ENCODE data around the gene AMDHD1. TPM values are rescaled to one million over a fixed set of nuclear protein-coding genes. Genes with fewer than 3 reads are reported as not detected.

The AMDHD1 gene
- total RNA-seq, 1 donor from 2014 or later = 0.41 TPM

DNA sequence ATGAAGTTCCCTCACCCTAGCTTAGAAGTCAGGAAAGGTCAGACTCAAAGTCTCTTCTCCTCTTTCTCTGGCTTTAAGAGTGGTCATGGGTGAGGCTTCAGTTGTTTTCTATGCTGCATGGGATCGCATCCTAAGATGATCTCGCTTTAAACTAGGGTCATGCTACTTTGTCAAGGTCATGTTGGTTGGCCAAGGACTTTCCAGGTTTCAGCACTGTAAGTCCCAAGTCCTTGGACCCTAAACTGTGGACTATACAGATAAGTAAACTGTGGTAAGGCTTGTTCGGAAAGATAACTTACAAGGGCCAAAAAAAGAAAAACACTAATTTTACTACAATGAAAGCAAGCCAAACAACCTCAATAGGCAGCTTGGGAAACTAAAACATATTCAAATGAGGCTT, 35.6 kb downstream of the AMDHD1 start:
- Mint-ChIP-seq H3K36me3 (ENCODE audit: insufficient read depth) (no peaks in the 10 kb centered on the region), H3K4me3 (ENCODE audit: low read depth) (no peak overlapping the region), H3K27ac (no peak overlapping the region), H3K4me1 (ENCODE audit: low read depth) (peaks cover 6% of the 10 kb centered on the region), H3K27me3 (peaks cover 4% of the 10 kb centered on the region), H3K9me3 (ENCODE audit: low read depth) (no peaks in the 10 kb centered on the region)
- TF ChIP-seq, protein P1, sequence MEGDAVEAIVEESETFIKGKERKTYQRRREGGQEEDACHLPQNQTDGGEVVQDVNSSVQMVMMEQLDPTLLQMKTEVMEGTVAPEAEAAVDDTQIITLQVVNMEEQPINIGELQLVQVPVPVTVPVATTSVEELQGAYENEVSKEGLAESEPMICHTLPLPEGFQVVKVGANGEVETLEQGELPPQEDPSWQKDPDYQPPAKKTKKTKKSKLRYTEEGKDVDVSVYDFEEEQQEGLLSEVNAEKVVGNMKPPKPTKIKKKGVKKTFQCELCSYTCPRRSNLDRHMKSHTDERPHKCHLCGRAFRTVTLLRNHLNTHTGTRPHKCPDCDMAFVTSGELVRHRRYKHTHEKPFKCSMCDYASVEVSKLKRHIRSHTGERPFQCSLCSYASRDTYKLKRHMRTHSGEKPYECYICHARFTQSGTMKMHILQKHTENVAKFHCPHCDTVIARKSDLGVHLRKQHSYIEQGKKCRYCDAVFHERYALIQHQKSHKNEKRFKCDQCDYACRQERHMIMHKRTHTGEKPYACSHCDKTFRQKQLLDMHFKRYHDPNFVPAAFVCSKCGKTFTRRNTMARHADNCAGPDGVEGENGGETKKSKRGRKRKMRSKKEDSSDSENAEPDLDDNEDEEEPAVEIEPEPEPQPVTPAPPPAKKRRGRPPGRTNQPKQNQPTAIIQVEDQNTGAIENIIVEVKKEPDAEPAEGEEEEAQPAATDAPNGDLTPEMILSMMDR (IDR thresholded peaks at IDR 0.05; ENCODE audit: unreplicated experiment) = no peak
- DNase-seq (ENCODE audit: low spot score, unreplicated experiment) = no peak

DNA sequence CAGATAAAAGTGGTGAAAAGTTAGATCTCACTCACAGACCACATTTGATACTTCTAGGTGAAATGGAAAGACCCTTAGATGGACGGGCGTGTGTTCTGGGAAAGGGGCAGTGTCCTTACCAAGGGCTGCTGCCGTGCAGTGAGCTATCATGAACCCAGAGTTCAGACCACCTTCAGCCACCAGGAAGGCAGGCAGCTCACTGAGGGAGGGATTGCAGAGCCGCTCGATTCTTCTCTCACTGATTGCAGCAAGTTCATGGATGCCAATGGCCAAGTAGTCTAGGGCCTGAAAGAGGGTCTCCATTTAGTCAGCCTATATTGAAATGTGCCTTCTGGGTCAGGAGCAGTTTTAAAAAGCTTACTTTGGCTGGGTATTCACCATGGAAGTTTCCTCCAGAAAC, 37.3 kb downstream of the AMDHD1 start:
- no peak for DNase-seq (ENCODE audit: low spot score, unreplicated experiment)
- Mint-ChIP-seq H3K9me3 (ENCODE audit: low read depth) (no peaks in the 10 kb centered on the region), H3K27me3 (peaks cover 4% of the 10 kb centered on the region), H3K27ac (no peak overlapping the region), H3K4me3 (ENCODE audit: low read depth) (no peak overlapping the region), H3K4me1 (ENCODE audit: low read depth) (no peaks in the 10 kb centered on the region), H3K36me3 (ENCODE audit: insufficient read depth) (no peaks in the 10 kb centered on the region)
- TF ChIP-seq, protein P1 (IDR thresholded peaks at IDR 0.05; ENCODE audit: unreplicated experiment) = no peak

DNA sequence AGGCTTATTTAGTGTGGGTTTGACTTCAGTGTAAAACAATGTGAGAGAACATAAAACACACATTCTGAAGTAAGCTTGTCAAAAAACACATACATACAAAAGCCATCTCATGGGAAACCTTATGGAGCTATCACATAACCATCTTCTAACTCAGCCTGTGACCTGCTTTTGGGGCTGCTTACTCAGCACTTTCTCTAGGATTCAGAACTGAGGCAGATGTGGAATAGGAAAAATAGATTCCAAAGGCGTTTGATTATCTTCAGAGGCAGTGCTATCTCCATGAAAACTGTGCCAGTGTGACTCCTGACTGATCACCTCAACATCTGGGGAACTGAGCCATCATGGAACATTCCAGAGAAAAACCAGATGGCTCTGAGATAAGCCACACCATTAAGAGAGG, 39.5 kb downstream of the AMDHD1 start:
- DNase-seq (ENCODE audit: low spot score, unreplicated experiment) = no peak
- Mint-ChIP-seq H3K27me3 (peaks cover 4% of the 10 kb centered on the region), H3K4me3 (ENCODE audit: low read depth) (no peak overlapping the region), H3K36me3 (ENCODE audit: insufficient read depth) (no peaks in the 10 kb centered on the region), H3K27ac (no peak overlapping the region), H3K4me1 (ENCODE audit: low read depth) (no peaks in the 10 kb centered on the region), H3K9me3 (ENCODE audit: low read depth) (no peaks in the 10 kb centered on the region)
- TF ChIP-seq, protein P1 (IDR thresholded peaks at IDR 0.05; ENCODE audit: unreplicated experiment) = no peak

DNA sequence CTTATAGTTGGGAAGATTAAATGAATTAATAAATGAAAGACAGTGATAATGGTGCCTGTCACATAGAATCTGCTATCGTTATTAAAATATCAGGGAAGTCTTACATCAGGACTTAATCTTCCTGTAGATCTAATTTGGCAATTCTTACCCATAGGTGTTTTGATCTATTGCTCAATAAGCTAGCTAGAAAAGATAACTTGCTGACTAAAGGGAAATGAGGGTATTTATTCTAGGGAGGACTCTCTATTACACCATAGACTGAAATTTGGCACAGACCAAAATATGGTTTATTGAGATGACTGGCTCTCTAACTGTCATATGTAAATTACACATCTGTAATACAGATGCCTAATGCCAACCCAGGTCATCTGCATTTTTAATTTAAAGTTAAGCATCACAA, 41.6 kb downstream of the AMDHD1 start:
- Mint-ChIP-seq H3K36me3 (ENCODE audit: insufficient read depth) (no peaks in the 10 kb centered on the region), H3K9me3 (ENCODE audit: low read depth) (no peaks in the 10 kb centered on the region), H3K27ac (no peak overlapping the region), H3K4me3 (ENCODE audit: low read depth) (no peak overlapping the region), H3K27me3 (peaks cover 6% of the 10 kb centered on the region), H3K4me1 (ENCODE audit: low read depth) (no peaks in the 10 kb centered on the region)
- no peak for DNase-seq (ENCODE audit: low spot score, unreplicated experiment)
- TF ChIP-seq, protein P1 (IDR thresholded peaks at IDR 0.05; ENCODE audit: unreplicated experiment) = no peak

DNA sequence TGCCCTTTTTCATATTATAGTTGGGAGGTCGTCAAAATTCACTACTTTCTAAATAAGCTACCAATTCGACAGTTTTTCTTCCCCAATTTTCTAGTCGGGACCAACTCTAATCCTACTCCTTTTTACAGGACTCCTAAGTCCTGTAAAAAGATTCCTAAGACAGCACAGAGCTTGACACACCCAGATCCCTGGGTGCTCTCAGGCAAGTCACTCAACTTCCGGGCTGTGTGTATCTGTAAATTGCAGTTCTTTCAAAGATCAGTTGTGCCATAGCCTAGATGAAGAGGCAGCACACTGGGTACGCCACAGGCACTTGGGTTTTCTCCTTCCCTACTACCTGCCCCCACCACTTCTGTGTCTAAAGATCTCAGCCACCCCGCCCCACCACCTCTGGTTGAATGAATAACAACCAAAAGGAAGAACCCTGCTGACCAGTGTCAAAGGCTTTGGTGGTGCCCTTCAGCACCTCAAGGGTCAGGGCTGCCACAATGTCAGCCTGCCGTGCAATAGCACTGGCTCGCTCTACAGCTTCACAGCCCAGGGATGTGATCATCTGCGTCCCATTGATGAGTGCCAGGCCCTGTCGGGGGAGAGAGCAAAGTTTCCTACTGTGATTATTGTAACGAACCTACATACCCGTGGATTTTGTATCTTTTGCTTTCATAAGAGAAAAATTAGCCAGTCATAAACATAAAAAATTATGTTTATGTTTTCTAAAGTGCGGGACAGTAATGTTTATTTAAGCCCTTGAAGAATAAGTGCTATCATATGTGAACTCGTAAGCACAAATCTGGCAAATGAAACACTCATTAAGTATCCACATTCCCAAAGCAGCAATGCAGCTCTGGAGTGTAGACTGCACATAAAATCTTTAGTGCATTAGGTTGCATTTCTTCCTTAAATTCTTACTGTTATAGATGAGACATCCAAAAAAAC, 43.8 kb downstream of the AMDHD1 start:
- Mint-ChIP-seq H3K27ac (no peak overlapping the region), H3K4me1 (ENCODE audit: low read depth) (no peaks in the 10 kb centered on the region), H3K4me3 (ENCODE audit: low read depth) (no peak overlapping the region), H3K9me3 (ENCODE audit: low read depth) (no peaks in the 10 kb centered on the region), H3K27me3 (peaks cover 8% of the 10 kb centered on the region), H3K36me3 (ENCODE audit: insufficient read depth) (no peaks in the 10 kb centered on the region)
- no peak for DNase-seq (ENCODE audit: low spot score, unreplicated experiment)
- TF ChIP-seq, protein P1 (IDR thresholded peaks at IDR 0.05; ENCODE audit: unreplicated experiment) = no peak
